ENCODE data around the gene MTRR. TPM values are rescaled to one million over a fixed set of nuclear protein-coding genes. Genes with fewer than 3 reads are reported as not detected.

MTRR gene
- total RNA-seq, 2 donors from 2014 or later, result 30.5 to 51.9 TPM

- Histone ChIP-seq H3K27ac (no peak within 1 kb of the TSS), H3K4me3 (peak within 1 kb of the TSS; percentile 75), H3K36me3 (no peaks in the 10 kb centered on the region), H3K9me3 (no peaks in the 10 kb centered on the region), H3K4me1 (ENCODE audit: control insufficient read depth in 1 of 2, low read depth in 2 of 2) (peaks cover 5 to 16% of the 10 kb centered on the region in 2 donors), H3K27me3 (replicated peaks; ENCODE audit: insufficient read depth) (no peaks in the 10 kb centered on the region)
- TF ChIP-seq CTCF (IDR thresholded peaks at IDR 0.05), result peak; percentile 25
- no peak for DNase-seq (ENCODE audit: low spot score)
- no peak for ATAC-seq (ENCODE audit: insufficient number of reproducible peaks, low FRiP score, low read depth)
Measured at GRCh38 chr5:7850395-7851239, 18.3 kb upstream of the MTRR start, which contains the start of gene CFAP90. TSS of gene CFAP90 (minus strand) at chr5:7851133. CDS start at chr5:7851021, 112 bp downstream.

GRCh38 chr5:7851240-7851592, 17.7 kb upstream of the MTRR start:
- no peak for TF ChIP-seq CTCF (IDR thresholded peaks at IDR 0.05)
- peaks cover 5 to 16% of the 10 kb centered on the region in 2 donors for H3K4me1 ChIP-seq (ENCODE audit: control insufficient read depth in 1 of 2, low read depth in 2 of 2)
- no peaks in the 10 kb centered on the region for H3K9me3 ChIP-seq
- H3K27me3 ChIP-seq (replicated peaks; ENCODE audit: insufficient read depth), result no peaks in the 10 kb centered on the region
- H3K36me3 ChIP-seq, result no peaks in the 10 kb centered on the region
- ATAC-seq (ENCODE audit: insufficient number of reproducible peaks, low FRiP score, low read depth) (no peak), DNase-seq (ENCODE audit: low spot score) (no peak)
- H3K27ac ChIP-seq, result no peak overlapping the region
- H3K4me3 ChIP-seq, result peak overlapping the region; percentile 75

GRCh38 chr5:7851617-7852289, 17.2 kb upstream of the MTRR start:
- no peaks in the 10 kb centered on the region for H3K27me3 ChIP-seq (replicated peaks; ENCODE audit: insufficient read depth)
- H3K4me3 ChIP-seq, result no peak overlapping the region
- no peaks in the 10 kb centered on the region for H3K9me3 ChIP-seq
- peaks cover 5 to 16% of the 10 kb centered on the region in 2 donors for H3K4me1 ChIP-seq (ENCODE audit: control insufficient read depth in 1 of 2, low read depth in 2 of 2)
- no peak overlapping the region for H3K27ac ChIP-seq
- no peak for DNase-seq (ENCODE audit: low spot score)
- H3K36me3 ChIP-seq, result no peaks in the 10 kb centered on the region
- no peak for ATAC-seq (ENCODE audit: insufficient number of reproducible peaks, low FRiP score, low read depth)
- no peak for TF ChIP-seq CTCF (IDR thresholded peaks at IDR 0.05)

GRCh38 chr5:7852542-7852941, 16.4 kb upstream of the MTRR start:
- no peak overlapping the region for H3K4me3 ChIP-seq
- no peaks in the 10 kb centered on the region for H3K27me3 ChIP-seq (replicated peaks; ENCODE audit: insufficient read depth)
- no peak for TF ChIP-seq CTCF (IDR thresholded peaks at IDR 0.05)
- no peaks in the 10 kb centered on the region for H3K9me3 ChIP-seq
- no peak overlapping the region for H3K27ac ChIP-seq
- peaks cover 5 to 16% of the 10 kb centered on the region in 2 donors for H3K4me1 ChIP-seq (ENCODE audit: control insufficient read depth in 1 of 2, low read depth in 2 of 2)
- H3K36me3 ChIP-seq, result peaks cover under 1% of the 10 kb centered on the region
- ATAC-seq (ENCODE audit: insufficient number of reproducible peaks, low FRiP score, low read depth), result no peak
- DNase-seq (ENCODE audit: low spot score), result no peak

- Histone ChIP-seq H3K4me3 (no peak overlapping the region), H3K4me1 (ENCODE audit: control insufficient read depth in 1 of 2, low read depth in 2 of 2) (peaks cover 5 to 16% of the 10 kb centered on the region in 2 donors), H3K27me3 (replicated peaks; ENCODE audit: insufficient read depth) (no peaks in the 10 kb centered on the region), H3K27ac (no peak overlapping the region), H3K9me3 (no peaks in the 10 kb centered on the region), H3K36me3 (peaks cover 4% of the 10 kb centered on the region)
- DNase-seq (ENCODE audit: low spot score), result no peak
- TF ChIP-seq CTCF (IDR thresholded peaks at IDR 0.05), result no peak
- no peak for ATAC-seq (ENCODE audit: insufficient number of reproducible peaks, low FRiP score, low read depth)
Measured at GRCh38 chr5:7852988-7853387, 16.0 kb upstream of the MTRR start.

Measured in thoracic aorta (tissue), 2 donors.